DND-41 (cell line): ENCODE data around the gene TSHZ2.

ENCODE experiments used
- ATAC-seq: fragments of 200-7000 bp; cut with Tn5 transposase; 3 replicates; pipeline ENCODE4 v1.9.1; 2021; ENCODE audit warnings: low read depth; ENCODE audit not compliant: insufficient read depth
- DNase-seq: peaks from one replicate; pipeline ENCODE4 v3.0.0-alpha.2; 2020
- H2AFZ ChIP-seq: 2 replicates; pipeline ENCODE4 v1.6.0; 2012; ENCODE audit warnings: low read depth, low read length
- H3K27ac ChIP-seq: 2 replicates; pipeline ENCODE4 v1.5.1; 2012; ENCODE audit warnings: low read length, inconsistent platforms
- H3K27me3 ChIP-seq: fragments of 200-600 bp; sonication (generic); 2 replicates; pipeline ENCODE4 v1.6.0; 2012; ENCODE audit warnings: low read length, mild to moderate bottlenecking, inconsistent platforms; ENCODE audit not compliant: insufficient read depth, poor library complexity
- H3K36me3 ChIP-seq: 2 replicates; pipeline ENCODE4 v1.5.1; 2012; ENCODE audit warnings: low read length, inconsistent platforms; ENCODE audit not compliant: insufficient read depth
- H3K4me1 ChIP-seq: 2 replicates; pipeline ENCODE4 v1.5.1; 2012; ENCODE audit warnings: mild to moderate bottlenecking, low read length; ENCODE audit not compliant: insufficient read depth
- H3K4me2 ChIP-seq: 2 replicates; pipeline ENCODE4 v1.6.0; 2012; ENCODE audit warnings: mild to moderate bottlenecking, moderate library complexity, low read length, inconsistent platforms; ENCODE audit not compliant: insufficient read depth
- H3K4me3 ChIP-seq, 2 experiments: fragments of 200-600 bp in 1 of 2; shearing (Covaris generic) in 1 of 2; 2 replicates each; pipeline ENCODE4 v1.5.1; 2012 to 2016; ENCODE audit warnings: inconsistent platforms in 2 of 2, low read length in 2 of 2, mild to moderate bottlenecking in 2 of 2, low read depth in 1 of 2, moderate library complexity in 1 of 2
- H3K79me2 ChIP-seq: 2 replicates; pipeline ENCODE4 v1.6.0; 2012; ENCODE audit warnings: low read length, inconsistent platforms; ENCODE audit not compliant: insufficient read depth
- H3K9ac ChIP-seq: 2 replicates; pipeline ENCODE4 v1.6.0; 2012; ENCODE audit warnings: low read depth, mild to moderate bottlenecking, inconsistent platforms, low read length, moderate library complexity
- H3K9me3 ChIP-seq: 2 replicates; pipeline ENCODE4 v1.5.1; 2012; ENCODE audit warnings: low read length, moderate library complexity, mild to moderate bottlenecking, inconsistent platforms; ENCODE audit not compliant: insufficient read depth, severe bottlenecking
- H4K20me1 ChIP-seq: 2 replicates; pipeline ENCODE4 v1.6.0; 2012; ENCODE audit warnings: low read length; ENCODE audit not compliant: insufficient read depth
- EZH2 ChIP-seq: IDR thresholded peaks from 3 replicates; pipeline ENCODE4 v1.6.1; 2012; ENCODE audit warnings: borderline replicate concordance, low read depth, mild to moderate bottlenecking, moderate library complexity, low read length, inconsistent platforms; ENCODE audit not compliant: severe bottlenecking
- TF ChIP-seq, protein P1 (sequence below): IDR thresholded peaks from 2 replicates; pipeline ENCODE4 v1.5.1; 2012; ENCODE audit warnings: borderline replicate concordance, low read length, moderate library complexity, mild to moderate bottlenecking; ENCODE audit not compliant: poor library complexity, severe bottlenecking; ENCODE audit errors: extremely low read depth

The TSHZ2 gene

DNA sequence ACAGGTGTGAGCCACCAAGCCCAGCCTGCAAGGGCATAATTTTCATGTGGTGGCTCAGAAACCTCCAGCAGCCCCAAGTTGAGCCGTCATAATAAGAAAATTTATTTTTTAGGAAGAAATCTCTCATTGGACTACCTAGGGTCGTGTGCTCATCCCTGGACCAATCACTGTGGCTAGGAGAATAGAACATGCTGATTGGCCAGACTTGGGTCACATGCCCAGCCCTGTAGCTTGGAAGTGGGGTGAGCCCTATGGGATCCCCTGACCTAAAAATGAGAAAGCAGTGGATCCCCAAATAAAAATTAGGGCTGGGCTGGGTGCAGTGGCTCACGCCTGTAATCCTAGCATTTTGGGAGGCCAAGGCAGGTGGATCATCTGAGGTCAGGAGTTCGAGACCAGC is 466.2 kb downstream of the TSHZ2 start:
- no peaks in the 10 kb centered on the region for H4K20me1 ChIP-seq
- no peak overlapping the region for H2AFZ ChIP-seq
- H3K27ac ChIP-seq = no peak overlapping the region
- no peaks in the 10 kb centered on the region for H3K4me1 ChIP-seq
- TF ChIP-seq, protein P1, sequence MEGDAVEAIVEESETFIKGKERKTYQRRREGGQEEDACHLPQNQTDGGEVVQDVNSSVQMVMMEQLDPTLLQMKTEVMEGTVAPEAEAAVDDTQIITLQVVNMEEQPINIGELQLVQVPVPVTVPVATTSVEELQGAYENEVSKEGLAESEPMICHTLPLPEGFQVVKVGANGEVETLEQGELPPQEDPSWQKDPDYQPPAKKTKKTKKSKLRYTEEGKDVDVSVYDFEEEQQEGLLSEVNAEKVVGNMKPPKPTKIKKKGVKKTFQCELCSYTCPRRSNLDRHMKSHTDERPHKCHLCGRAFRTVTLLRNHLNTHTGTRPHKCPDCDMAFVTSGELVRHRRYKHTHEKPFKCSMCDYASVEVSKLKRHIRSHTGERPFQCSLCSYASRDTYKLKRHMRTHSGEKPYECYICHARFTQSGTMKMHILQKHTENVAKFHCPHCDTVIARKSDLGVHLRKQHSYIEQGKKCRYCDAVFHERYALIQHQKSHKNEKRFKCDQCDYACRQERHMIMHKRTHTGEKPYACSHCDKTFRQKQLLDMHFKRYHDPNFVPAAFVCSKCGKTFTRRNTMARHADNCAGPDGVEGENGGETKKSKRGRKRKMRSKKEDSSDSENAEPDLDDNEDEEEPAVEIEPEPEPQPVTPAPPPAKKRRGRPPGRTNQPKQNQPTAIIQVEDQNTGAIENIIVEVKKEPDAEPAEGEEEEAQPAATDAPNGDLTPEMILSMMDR = no peak
- no peak for TF ChIP-seq EZH2
- ATAC-seq (no peak), DNase-seq (no peak)
- no peaks in the 10 kb centered on the region for H3K79me2 ChIP-seq
- H3K4me3 ChIP-seq = no peak overlapping the region
- H3K4me2 ChIP-seq = no peak overlapping the region
- no peaks in the 10 kb centered on the region for H3K9me3 ChIP-seq
- no peak overlapping the region for H3K9ac ChIP-seq
- no peaks in the 10 kb centered on the region for H3K36me3 ChIP-seq
- H3K27me3 ChIP-seq = no peaks in the 10 kb centered on the region

DNA sequence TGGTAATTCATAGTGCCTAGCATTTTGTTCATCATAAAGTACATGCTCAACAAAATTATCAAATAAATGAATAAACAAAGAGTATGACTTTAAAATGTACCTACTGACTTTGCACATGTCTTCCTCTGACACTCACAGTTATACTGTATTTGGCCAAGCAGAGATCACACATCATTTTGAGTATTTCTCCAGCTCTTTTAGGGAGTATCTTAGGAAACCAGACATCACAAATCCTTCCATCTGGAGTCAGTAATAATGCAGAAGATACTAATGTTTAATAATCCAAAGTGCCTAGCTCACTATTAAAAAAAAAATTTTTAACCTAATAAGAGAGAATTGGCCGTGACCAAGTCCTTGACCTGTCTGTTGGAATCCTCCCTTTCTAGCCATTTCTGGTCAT is 466.9 kb downstream of the TSHZ2 start:
- no peak overlapping the region for H3K9ac ChIP-seq

DNA sequence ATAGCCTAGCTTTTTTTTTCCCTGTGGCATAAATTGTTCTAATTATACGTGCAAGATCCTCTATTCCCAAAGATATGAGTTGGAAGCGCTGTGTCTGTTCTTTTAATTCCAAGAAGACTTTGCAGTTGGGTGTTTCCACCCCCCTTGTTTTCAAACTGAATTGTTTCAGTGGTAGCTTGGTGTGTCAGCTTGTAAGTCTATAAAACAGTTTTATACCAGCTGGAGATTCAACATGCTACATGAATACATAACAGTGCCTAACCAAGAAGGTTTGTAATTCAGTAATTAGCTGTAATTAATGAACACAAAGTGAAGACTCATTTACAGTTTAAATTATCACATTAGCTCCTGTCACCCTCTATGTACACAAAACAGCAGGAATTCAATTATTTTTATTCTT is 467.5 kb downstream of the TSHZ2 start:
- no peaks in the 10 kb centered on the region for H3K36me3 ChIP-seq
- no peak overlapping the region for H3K4me2 ChIP-seq
- no peak for ATAC-seq
- DNase-seq = no peak
- H3K9ac ChIP-seq = no peak overlapping the region
- no peaks in the 10 kb centered on the region for H3K79me2 ChIP-seq
- no peaks in the 10 kb centered on the region for H3K27me3 ChIP-seq
- no peaks in the 10 kb centered on the region for H3K9me3 ChIP-seq
- H3K4me3 ChIP-seq = no peak overlapping the region
- H2AFZ ChIP-seq = no peak overlapping the region
- H4K20me1 ChIP-seq = no peaks in the 10 kb centered on the region
- H3K4me1 ChIP-seq = no peaks in the 10 kb centered on the region
- H3K27ac ChIP-seq = no peak overlapping the region
- no peak for TF ChIP-seq EZH2
- TF ChIP-seq, protein P1 = no peak

More for the DNA sequence above, 466.9 kb downstream of the TSHZ2 start:
- H4K20me1 ChIP-seq = no peaks in the 10 kb centered on the region
- no peaks in the 10 kb centered on the region for H3K27me3 ChIP-seq
- H3K27ac ChIP-seq = no peak overlapping the region
- TF ChIP-seq EZH2 = no peak
- TF ChIP-seq, protein P1 = no peak
- H3K36me3 ChIP-seq = no peaks in the 10 kb centered on the region
- DNase-seq (no peak), ATAC-seq (no peak)
- H3K4me1 ChIP-seq = no peaks in the 10 kb centered on the region
- no peaks in the 10 kb centered on the region for H3K79me2 ChIP-seq
- H3K4me3 ChIP-seq = no peak overlapping the region
- H3K9me3 ChIP-seq = no peaks in the 10 kb centered on the region
- no peak overlapping the region for H3K4me2 ChIP-seq
- H2AFZ ChIP-seq = no peak overlapping the region

DNA sequence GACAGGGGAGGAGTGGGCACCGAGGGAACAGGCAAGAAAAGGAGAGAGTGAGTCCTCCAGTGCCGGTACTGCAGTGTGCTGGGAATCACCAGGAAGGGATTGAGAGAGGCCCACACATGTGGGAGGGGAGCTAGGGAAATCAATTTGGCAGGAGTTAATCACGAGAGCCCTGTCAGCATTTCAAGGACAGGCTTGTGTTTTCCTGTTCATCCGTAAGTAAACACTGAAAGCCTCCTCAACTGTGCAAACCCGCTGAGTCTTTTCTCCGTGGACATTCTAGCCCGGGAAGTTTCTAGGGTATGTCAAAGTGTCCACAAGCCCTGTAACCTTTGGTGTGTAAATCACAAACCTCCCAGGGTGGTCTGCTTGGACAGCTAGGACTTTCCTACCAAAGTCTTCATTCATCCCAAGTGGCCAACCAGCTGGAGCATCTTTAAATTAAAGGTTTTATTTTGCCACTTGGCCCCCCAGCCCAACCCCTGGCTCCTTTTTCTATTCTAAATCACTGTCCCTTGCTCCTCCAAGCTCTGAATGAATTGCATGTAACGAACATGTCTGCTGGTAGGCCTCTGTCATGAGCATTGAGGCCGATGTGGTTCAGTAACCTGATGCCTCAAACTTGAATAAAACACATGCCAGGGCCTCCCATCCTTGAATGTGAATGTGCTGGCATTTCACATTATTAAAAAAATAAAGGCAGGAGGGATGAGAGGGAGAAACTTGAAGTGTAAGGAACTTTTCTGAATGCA is 472.4 kb downstream of the TSHZ2 start:
- no peak for TF ChIP-seq EZH2
- TF ChIP-seq, protein P1 = no peak
- Histone ChIP-seq H3K4me1 (no peaks in the 10 kb centered on the region), H2AFZ (no peak overlapping the region), H4K20me1 (no peaks in the 10 kb centered on the region), H3K36me3 (no peaks in the 10 kb centered on the region), H3K4me2 (no peak overlapping the region), H3K4me3 (no peak overlapping the region), H3K9ac (no peak overlapping the region), H3K79me2 (no peaks in the 10 kb centered on the region), H3K27me3 (no peaks in the 10 kb centered on the region), H3K9me3 (peaks cover 8% of the 10 kb centered on the region), H3K27ac (no peak overlapping the region)
- ATAC-seq (no peak), DNase-seq (no peak)
